Measurements from ENCODE around the gene OR2V1. TPM values are rescaled to one million over a fixed set of nuclear protein-coding genes. Genes with fewer than 3 reads are reported as not detected.
A peak's percentile ranks its signal among the peaks of the same experiment; 100 is the strongest.
"Not testable (repeated sequence)": the region's sequence is repeated elsewhere in the genome, so short reads cannot be mapped to it uniquely, and the experiment has no call there.

The OR2V1 gene
- total RNA-seq, 2 experiments from 2014 or later: not detected

GRCh38 chr5:181113572-181113971 lies 17.4 kb downstream of the OR2V1 start:
- ATAC-seq; CTCF ChIA-PET; H3K9me3 Mint-ChIP-seq (ENCODE audit: low read depth); H3K36me3 Mint-ChIP-seq; H3K4me1 Mint-ChIP-seq; H3K27ac Mint-ChIP-seq; DNase-seq; H3K4me3 Mint-ChIP-seq: not testable (repeated sequence)
- H3K27me3 Mint-ChIP-seq: peaks cover 57% of the 10 kb centered on the region

GRCh38 chr5:181112476-181112875 lies 18.5 kb downstream of the OR2V1 start:
- no peak for ATAC-seq
- Mint-ChIP-seq H3K4me1 (peaks cover 3% of the 10 kb centered on the region), H3K4me3 (no peak overlapping the region), H3K36me3 (peaks cover 1% of the 10 kb centered on the region), H3K9me3 (ENCODE audit: low read depth) (peaks cover 2% of the 10 kb centered on the region), H3K27ac (no peak overlapping the region), H3K27me3 (peaks cover 48% of the 10 kb centered on the region)
- CTCF ChIA-PET: no interaction called here
- DNase-seq: no peak

GRCh38 chr5:181111010-181111409 lies 20.0 kb downstream of the OR2V1 start:
- H3K27me3 Mint-ChIP-seq: peaks cover 38% of the 10 kb centered on the region
- ATAC-seq: no peak
- DNase-seq: no peak

GRCh38 chr5:181109489-181110013 lies 21.4 kb downstream of the OR2V1 start:
- CTCF ChIA-PET: no interaction called here
- peak; percentile 9 for DNase-seq
- Mint-ChIP-seq H3K4me3 (no peak overlapping the region), H3K27me3 (peaks cover 36% of the 10 kb centered on the region), H3K36me3 (no peaks in the 10 kb centered on the region), H3K4me1 (no peaks in the 10 kb centered on the region), H3K9me3 (ENCODE audit: low read depth) (no peaks in the 10 kb centered on the region), H3K27ac (no peak overlapping the region)
- no peak for ATAC-seq

More at GRCh38 chr5:181111010-181111409, 20.0 kb downstream of the OR2V1 start:
- Mint-ChIP-seq H3K4me1 (peaks cover 3% of the 10 kb centered on the region), H3K36me3 (no peaks in the 10 kb centered on the region), H3K27ac (no peak overlapping the region), H3K4me3 (no peak overlapping the region), H3K9me3 (ENCODE audit: low read depth) (no peaks in the 10 kb centered on the region)
- CTCF ChIA-PET: no interaction called here

GRCh38 chr5:181108578-181109165 lies 22.3 kb downstream of the OR2V1 start:
- CTCF ChIA-PET: no interaction called here
- Mint-ChIP-seq H3K27ac (no peak overlapping the region), H3K4me1 (peaks cover 4% of the 10 kb centered on the region), H3K4me3 (no peak overlapping the region), H3K36me3 (no peaks in the 10 kb centered on the region), H3K27me3 (peaks cover 35% of the 10 kb centered on the region), H3K9me3 (ENCODE audit: low read depth) (no peaks in the 10 kb centered on the region)
- no peak for ATAC-seq
- peak; percentile 31 for DNase-seq

- no peak for DNase-seq
- H3K27ac Mint-ChIP-seq: no peak overlapping the region
- no peak for ATAC-seq
- H3K4me3 Mint-ChIP-seq: no peak overlapping the region
- no peaks in the 10 kb centered on the region for H3K36me3 Mint-ChIP-seq
- peaks cover 4% of the 10 kb centered on the region for H3K4me1 Mint-ChIP-seq
- peaks cover 38% of the 10 kb centered on the region for H3K27me3 Mint-ChIP-seq
- CTCF ChIA-PET: no interaction called here
- H3K9me3 Mint-ChIP-seq (ENCODE audit: low read depth): no peaks in the 10 kb centered on the region
Measured at GRCh38 chr5:181107699-181108098, 23.3 kb downstream of the OR2V1 start.

GRCh38 chr5:181105391-181106025 lies 25.5 kb downstream of the OR2V1 start:
- ATAC-seq (no peak), DNase-seq (no peak)
- H3K27ac Mint-ChIP-seq: no peak overlapping the region
- peaks cover 4% of the 10 kb centered on the region for H3K4me1 Mint-ChIP-seq
- no peak overlapping the region for H3K4me3 Mint-ChIP-seq
- no peaks in the 10 kb centered on the region for H3K9me3 Mint-ChIP-seq (ENCODE audit: low read depth)
- peaks cover 33% of the 10 kb centered on the region for H3K27me3 Mint-ChIP-seq
- no peaks in the 10 kb centered on the region for H3K36me3 Mint-ChIP-seq
- CTCF ChIA-PET: no interaction called here

GRCh38 chr5:181104606-181105390 lies 26.2 kb downstream of the OR2V1 start:
- H3K9me3 Mint-ChIP-seq (ENCODE audit: low read depth); H3K4me1 Mint-ChIP-seq; ATAC-seq; CTCF ChIA-PET; H3K36me3 Mint-ChIP-seq; H3K27ac Mint-ChIP-seq; H3K4me3 Mint-ChIP-seq: not testable (repeated sequence)
- H3K27me3 Mint-ChIP-seq: peaks cover 34% of the 10 kb centered on the region
- DNase-seq: peak; percentile 32

- ATAC-seq; CTCF ChIA-PET; DNase-seq; H3K36me3 Mint-ChIP-seq; H3K9me3 Mint-ChIP-seq (ENCODE audit: low read depth): not testable (repeated sequence)
- H3K4me3 Mint-ChIP-seq: peak overlapping the region; percentile 61
- H3K27ac Mint-ChIP-seq: peak overlapping the region; percentile 57
- H3K27me3 Mint-ChIP-seq: peaks cover 39% of the 10 kb centered on the region
- H3K4me1 Mint-ChIP-seq: peaks cover 10% of the 10 kb centered on the region
Measured at GRCh38 chr5:181104259-181104568, 26.8 kb downstream of the OR2V1 start.

GRCh38 chr5:181101930-181102674 lies 28.9 kb downstream of the OR2V1 start:
- Mint-ChIP-seq H3K4me1 (peaks cover 10% of the 10 kb centered on the region), H3K27me3 (peaks cover 46% of the 10 kb centered on the region)
- H3K9me3 Mint-ChIP-seq (ENCODE audit: low read depth); H3K36me3 Mint-ChIP-seq; H3K4me3 Mint-ChIP-seq; ATAC-seq; DNase-seq; CTCF ChIA-PET; H3K27ac Mint-ChIP-seq: not testable (repeated sequence)

GRCh38 chr5:181101030-181101641 lies 29.8 kb downstream of the OR2V1 start:
- DNase-seq; H3K27ac Mint-ChIP-seq; H3K36me3 Mint-ChIP-seq; CTCF ChIA-PET; H3K4me3 Mint-ChIP-seq; ATAC-seq; H3K9me3 Mint-ChIP-seq (ENCODE audit: low read depth): not testable (repeated sequence)
- H3K27me3 Mint-ChIP-seq: peaks cover 41% of the 10 kb centered on the region
- H3K4me1 Mint-ChIP-seq: peaks cover 10% of the 10 kb centered on the region

- no peak for ATAC-seq
- no peaks in the 10 kb centered on the region for H3K36me3 Mint-ChIP-seq
- DNase-seq: no peak
- H3K27ac Mint-ChIP-seq: no peak overlapping the region
- H3K4me1 Mint-ChIP-seq: peaks cover 10% of the 10 kb centered on the region
- H3K9me3 Mint-ChIP-seq (ENCODE audit: low read depth): no peaks in the 10 kb centered on the region
- H3K27me3 Mint-ChIP-seq: peaks cover 33% of the 10 kb centered on the region
- CTCF ChIA-PET: interaction anchor here (1.0 kb wide), 1 partner anchor 76 kb away, joined by 4 read pairs; no protein-coding TSS in a partner anchor
- no peak overlapping the region for H3K4me3 Mint-ChIP-seq
Measured at GRCh38 chr5:181100121-181100875, 30.7 kb downstream of the OR2V1 start.

Measured in activated CD8-positive, alpha-beta memory T cell treated with anti-CD3 and anti-CD28 coated beads, Interleukin-2, amount 10 ng/mL, durations not matched to agents 7 days and 5 days (primary cell).